Measurements from ENCODE around the gene PTPN11. TPM values are rescaled to one million over a fixed set of nuclear protein-coding genes. Genes with fewer than 3 reads are reported as not detected.

Gene PTPN11
- total RNA-seq, 2 experiments from 2014 or later = 56.2 to 123 TPM

- no peak overlapping the region for H3K4me3 ChIP-seq (ENCODE audit: low read depth, low read length, poor library complexity, severe bottlenecking)
- no peaks in the 10 kb centered on the region for H3K36me3 ChIP-seq (ENCODE audit: insufficient read depth, low read length)
- POLR2A ChIA-PET = no interaction called here
- H3K9me2 ChIP-seq (ENCODE audit: insufficient read depth, low read length) = no peaks in the 10 kb centered on the region
- intact Hi-C loops (cut with micrococcal nuclease; ENCODE audit: unreplicated experiment) = no loop called here
- no peaks in the 10 kb centered on the region for H3K4me1 ChIP-seq (ENCODE audit: insufficient read depth, low read length, poor library complexity, severe bottlenecking)
- BruUV-seq (replicated peaks) = no TSS peak
- H2AFZ ChIP-seq (ENCODE audit: low read length) = no peak overlapping the region
- no peaks in the 10 kb centered on the region for H3K9me3 ChIP-seq (ENCODE audit: low read length)
- no peaks in the 10 kb centered on the region for H4K20me1 ChIP-seq (ENCODE audit: insufficient read depth, low read length)
- no peaks in the 10 kb centered on the region for H3K79me2 ChIP-seq (ENCODE audit: insufficient read depth, low read depth, low read length)
- no peak for TF ChIP-seq EZH2phosphoT487 (IDR thresholded peaks at IDR 0.05; ENCODE audit: borderline replicate concordance, low read depth, low read length)
- TF ChIP-seq CTCF (conservative IDR thresholded peaks at IDR 0.05; ENCODE audit: low read length) = no peak
- DNase-seq (ENCODE audit: low spot score) = no peak
- CTCF ChIA-PET (ENCODE audit: unreplicated experiment) = no interaction called here
- H3K4me2 ChIP-seq (ENCODE audit: low read length) = no peak overlapping the region
- H3K27ac ChIP-seq (ENCODE audit: low read depth, low read length, poor library complexity, severe bottlenecking) = no peak overlapping the region
These were observed 139.3 kb downstream of the PTPN11 start for GRCh38 chr12:112557951-112558630.

Other genes with a start within 250 kb of the PTPN11 start
- gene HECTD4, start 36.5 kb upstream of the PTPN11 start, total RNA-seq (2014; rRNA removed; shearing (Covaris generic)) = 18.1 and 34.5 TPM in 2 replicates
- gene HECTD4, start 36.5 kb upstream of the PTPN11 start, total RNA-seq (2022) = 62.4 and 67.7 TPM in 2 replicates
- gene RPL6, start 9.3 kb upstream of the PTPN11 start, total RNA-seq (2014; rRNA removed; shearing (Covaris generic)) = 1,415 and 1,436 TPM in 2 replicates
- 1,876 and 1,917 TPM in 2 replicates for gene RPL6, start 9.3 kb upstream of the PTPN11 start, total RNA-seq (2022)